GM19193 (cell line): ENCODE data around the gene ORAI1.
A peak's percentile ranks its signal among the peaks of the same experiment; 100 is the strongest.

Source experiments
- POLR2A ChIP-seq: IDR thresholded peaks from 4 replicates; pipeline ENCODE4 v1.6.1; 2011; ENCODE audit not compliant: insufficient read depth, insufficient read length; ENCODE audit errors: extremely low read depth

The ORAI1 gene

DNA sequence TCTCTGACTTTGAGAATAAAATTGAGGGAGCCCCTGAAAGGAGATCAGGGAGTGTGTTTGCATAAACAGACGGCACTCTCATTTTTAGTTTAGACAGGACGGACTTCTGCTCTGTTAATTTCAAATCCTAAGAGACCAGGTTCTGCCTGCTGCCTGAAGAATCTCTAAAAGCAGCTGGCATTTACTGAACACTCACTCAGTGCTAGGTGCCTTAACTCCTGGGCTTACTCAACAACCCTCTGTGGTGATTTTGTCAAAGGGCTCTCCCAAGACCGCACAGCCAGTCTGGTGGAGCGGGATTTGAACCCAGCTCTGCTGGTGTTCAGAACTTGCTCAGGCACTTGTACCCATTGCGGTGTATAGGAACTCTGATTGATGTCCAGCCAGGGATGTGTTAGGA lies 2.2 kb downstream of the ORAI1 start:
- TF ChIP-seq POLR2A, result no peak

DNA sequence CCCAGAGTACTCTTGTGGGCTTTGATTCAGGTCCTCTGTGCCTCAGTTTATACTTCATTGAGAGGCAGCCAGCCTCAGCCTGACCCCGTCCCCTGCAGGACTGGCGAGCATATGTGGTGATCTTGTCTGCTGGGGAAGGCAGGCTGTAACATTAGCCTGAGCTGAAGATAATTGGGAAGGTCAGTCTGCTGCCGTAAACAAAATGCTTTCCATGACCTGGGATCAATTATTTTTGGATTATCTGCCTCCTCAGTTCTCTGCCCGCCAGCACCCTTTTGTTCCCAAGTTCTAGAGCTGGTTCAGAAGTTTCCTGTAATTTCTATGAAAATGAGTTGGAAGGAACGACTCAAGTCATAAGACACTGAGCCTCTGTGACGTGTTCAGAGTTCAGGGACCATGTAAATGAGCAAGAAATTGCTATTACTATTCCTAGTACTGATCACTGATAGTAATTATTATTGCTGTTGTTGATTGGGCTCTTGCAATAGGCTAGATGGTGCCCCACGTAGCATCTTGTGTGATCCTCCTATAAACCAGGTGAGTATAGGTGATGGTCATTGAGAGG lies 4.5 kb downstream of the ORAI1 start:
- no peak for TF ChIP-seq POLR2A

DNA sequence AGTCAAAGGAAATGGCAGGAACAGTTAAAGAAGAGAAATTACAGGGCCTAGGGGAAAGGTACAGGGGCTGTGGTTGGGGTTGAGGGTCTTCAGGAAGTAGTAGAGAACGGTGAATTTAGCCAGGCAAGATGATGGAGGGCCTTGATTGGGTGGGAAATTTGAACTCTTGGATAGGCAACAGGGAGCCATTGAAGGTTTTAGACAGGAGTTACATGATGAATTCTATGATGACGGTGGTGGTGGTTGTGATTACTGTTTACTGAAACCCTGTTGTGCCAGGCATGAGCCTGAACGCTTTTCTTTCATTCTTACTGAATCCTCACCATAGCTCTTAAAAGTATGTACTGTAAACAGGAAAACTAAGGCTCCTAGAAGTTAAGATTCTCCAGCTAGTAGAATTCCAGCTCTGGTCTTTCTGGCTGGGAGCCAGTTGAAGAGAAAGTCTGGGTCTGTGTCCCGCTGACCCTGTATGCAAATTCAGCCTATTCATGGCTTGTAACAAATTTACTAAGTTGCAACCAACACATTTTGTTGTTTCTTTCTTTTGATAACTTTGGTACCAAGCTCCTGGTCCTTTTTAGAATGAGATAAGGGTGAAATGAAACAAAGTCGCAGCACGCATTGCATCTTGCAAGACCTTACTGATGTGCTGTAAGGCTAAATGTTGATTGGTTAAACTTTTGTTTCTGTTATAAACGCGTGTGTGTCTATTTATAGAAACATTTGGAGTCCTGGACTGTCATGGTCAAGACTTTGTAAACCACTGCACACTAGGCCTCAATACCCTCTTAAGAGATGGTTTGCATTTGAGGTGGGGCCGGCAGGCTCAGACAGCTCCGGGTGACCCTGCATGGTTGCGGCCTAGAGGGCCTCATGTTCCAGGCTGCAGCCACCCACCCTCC lies 6.0 kb downstream of the ORAI1 start:
- TF ChIP-seq POLR2A, result no peak

DNA sequence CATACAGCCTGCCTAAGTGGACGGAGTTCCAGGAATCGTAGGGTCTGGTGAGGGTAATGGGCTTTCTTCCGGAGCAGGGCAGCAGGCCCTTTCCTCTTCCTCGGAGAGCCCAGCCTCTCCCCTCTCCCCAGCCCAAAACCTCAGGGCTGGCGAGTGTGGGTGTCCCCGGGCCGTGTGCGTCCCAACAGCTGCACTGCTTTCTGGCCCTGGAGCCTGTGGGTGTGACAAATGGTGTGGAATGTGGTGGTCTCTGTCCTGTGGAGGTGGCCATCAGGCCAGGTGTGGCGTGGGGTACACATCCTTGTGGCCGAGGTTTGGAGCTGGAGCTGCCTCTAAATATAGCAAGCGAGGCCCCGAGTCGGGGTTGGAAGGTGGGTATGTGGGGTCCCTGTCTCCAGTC lies 8.5 kb downstream of the ORAI1 start:
- no peak for TF ChIP-seq POLR2A

DNA sequence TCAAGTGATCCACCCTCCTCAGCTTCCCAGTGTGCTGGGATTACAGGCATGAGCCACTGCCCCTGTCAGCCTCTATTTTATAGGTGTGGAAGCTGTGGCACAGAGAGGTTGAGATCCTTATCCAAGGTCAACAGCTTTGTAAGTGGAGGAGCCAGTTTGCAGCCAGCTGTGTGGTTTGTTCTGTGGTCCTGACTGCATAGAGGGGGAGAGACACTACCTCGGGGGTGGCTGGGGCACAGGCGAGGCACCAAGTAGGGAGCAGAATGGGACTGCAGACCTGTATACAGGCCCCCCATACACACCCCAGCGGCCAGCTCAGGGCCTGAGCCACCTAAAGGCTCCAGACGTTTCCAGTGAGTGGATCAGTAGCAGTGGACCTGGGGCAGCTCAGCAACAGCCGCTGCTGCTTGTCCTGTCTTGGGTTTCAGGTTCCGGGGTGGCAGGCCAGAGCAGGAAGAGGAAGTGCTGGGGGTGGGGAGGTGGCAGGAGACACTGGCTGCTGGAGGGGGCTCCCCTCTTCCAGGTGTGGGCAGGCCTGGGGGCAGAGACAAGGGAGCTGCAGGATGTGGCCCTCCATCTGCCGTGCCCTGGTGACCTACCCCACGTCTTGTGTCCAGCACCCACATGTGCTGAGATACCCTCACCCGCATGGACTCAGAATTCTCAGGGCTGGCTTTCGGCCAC lies 11.0 kb downstream of the ORAI1 start:
- peak; percentile 50 for TF ChIP-seq POLR2A

DNA sequence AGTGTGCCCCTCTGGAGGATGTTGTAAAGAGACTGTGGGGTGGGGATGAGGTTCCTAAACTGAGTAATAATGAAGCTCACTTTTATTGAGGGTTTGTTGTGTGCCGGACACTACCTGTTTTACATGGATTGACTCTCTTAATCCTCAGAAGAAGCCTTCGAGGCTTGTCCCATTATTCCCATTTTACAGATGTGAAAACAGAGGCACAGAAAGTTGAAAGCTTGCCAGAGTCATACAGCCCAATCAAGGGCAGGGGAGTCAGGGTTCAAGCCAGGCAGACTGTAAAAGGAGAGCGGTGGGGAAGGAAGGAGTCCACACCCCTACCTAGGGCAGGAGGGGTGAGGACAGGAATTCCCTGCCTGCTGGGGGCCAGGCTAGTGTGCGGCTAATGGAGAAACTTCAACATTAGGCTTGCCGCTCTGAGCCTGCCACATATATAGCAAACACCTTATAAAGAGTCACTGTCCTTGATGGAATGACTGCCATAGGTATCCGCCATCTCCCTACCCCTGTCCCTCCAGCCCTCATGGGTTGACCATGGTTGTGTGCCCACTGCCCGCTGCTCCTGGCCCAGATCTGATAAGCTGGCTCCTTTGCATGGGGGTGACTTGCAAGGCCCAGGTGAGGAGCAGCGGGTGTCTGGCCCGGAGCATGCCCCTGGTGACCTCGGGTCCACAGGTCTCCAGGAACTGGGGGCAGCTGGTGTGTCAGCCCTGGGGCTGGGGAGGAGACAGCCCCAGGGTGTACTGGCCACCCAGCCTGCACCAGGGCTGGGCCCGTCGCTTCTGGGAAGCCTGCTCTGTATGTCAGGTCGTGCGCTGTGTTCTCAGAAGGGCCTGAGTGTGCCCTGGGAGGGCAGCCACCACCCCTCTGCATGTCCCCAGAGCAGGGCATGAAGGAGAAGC lies 12.2 kb downstream of the ORAI1 start:
- TF ChIP-seq POLR2A, result no peak

DNA sequence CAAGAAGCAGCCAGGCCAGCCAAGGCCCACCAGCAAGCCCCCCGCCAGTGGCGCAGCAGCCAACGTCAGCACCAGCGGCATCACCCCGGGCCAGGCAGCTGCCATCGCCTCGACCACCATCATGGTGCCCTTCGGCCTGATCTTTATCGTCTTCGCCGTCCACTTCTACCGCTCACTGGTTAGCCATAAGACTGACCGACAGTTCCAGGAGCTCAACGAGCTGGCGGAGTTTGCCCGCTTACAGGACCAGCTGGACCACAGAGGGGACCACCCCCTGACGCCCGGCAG lies 15.0 kb downstream of the ORAI1 start:
- TF ChIP-seq POLR2A, result no peak

DNA sequence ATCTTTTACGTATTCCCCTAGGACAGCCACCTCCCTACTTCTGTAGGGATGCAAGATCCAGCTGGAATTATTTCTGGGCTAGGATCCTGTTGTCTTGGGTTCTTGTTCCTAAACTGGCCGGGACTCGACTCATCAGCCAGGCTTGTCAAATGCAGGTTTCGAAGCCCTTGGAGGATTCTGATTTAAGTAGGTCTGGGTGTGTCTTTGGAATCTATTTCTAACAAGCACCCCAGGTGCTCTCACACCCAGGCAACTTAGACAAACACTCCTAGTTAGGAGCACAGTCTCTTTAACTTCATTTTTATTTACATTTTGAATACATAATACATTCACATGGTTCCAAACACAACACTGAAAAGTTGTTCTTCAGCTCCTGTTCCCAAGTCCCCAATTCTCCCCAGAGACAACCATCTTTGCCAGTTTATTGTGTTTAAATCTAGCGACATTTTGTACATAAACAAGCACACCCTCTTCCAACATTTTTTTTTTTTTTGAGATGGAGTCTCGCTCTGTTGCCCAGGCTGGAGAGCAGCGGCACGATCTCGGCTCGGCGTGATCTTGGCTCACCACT lies 22.2 kb downstream of the ORAI1 start:
- TF ChIP-seq POLR2A, result no peak

DNA sequence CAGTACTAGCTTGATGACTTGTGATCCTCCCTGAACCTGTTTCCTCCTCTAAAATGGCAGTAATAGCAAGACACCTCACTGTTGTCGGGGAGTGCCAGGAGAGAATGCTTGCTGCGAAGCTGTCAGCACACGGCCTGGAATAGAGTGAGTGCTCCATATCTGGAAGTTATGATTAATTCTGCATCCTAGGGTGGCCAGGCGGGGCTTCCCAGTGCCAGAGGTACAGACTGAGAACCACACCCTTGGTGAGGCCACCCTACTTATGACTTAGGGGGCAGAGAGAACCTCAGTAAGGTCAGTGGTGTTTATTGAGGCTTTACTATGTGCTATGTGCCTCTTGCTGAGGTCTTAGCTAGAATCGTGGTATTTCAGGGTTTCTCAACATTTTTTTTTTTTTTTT lies 23.0 kb downstream of the ORAI1 start:
- TF ChIP-seq POLR2A, result no peak

DNA sequence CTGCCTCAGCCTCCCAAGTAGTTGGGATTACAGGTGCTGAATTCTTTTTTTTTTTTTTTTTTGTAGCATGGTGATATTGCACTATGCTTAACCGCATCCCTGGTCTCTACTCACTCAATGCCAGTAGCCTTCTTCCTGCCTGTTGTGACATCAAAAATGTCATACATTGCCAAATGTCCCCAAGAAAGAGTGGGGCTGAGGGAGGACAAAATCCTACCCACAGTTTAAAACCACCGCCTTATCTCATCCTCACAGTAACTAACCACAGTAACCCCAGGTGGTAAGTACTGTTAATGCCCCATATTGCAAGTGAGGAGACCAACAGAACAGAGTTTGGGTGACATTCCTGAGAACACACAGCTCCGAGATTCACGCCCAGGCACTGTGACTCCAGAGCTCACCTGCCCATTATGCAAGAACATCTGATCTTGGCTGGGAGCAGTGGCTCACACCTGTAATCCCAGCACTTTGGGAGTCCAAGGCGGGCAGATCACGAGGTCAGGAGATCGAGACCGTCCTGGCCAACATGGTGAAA lies 23.6 kb downstream of the ORAI1 start:
- no peak for TF ChIP-seq POLR2A

DNA sequence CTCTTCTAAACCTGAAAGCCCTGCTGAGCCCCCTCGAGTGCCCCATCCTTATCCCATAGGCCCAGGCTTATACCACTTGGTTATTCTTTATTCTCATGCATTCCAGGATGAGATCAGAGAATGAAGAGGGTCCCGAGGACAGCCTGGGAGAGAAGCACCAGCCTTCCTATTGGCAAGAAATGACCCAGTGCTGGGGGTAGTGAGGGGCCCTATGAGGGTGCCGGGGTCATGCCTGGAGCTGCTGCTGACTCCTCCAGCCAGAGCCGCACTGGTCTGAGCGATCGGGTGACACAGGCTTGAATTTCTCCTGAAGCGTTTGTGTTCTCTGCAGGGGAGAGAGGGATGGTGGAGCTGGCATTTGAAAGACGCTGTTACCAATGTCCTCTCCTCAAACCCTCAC lies 25.0 kb downstream of the ORAI1 start:
- no peak for TF ChIP-seq POLR2A

DNA sequence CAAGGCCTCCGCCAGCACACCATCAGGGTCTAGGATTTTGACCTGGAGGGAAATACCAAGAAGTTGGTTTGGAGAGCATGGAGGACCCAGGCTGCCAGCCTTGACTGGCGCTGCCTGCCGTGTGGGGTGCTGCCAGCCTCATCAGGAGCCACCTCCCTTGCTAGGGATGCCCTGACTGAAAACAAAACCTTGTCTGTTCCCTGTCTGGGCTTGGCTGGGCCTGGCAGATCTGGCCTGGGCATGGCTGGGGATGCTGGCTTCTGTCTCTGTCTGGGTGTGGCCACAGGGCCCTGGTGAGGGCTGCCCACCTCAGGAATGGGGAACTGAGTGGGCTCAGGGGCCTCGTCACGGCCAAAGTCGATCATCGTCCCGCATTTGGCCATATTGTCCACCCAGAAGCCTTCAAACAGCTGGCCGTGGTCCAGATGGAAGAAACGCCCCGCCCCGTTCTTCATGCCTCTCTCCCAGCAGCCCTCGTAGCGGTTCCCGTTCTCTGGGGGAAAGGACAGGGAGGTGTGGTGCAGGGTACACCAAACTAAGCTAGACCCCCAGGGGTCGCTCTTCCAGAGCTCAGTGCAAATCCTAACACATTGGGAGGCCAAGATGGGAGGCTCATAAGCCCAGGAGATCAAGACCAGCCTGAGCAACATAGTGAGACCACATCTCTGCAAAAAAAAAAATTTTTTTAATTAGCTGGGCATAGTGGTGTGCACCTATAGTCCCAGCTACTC lies 26.6 kb downstream of the ORAI1 start:
- no peak for TF ChIP-seq POLR2A

DNA sequence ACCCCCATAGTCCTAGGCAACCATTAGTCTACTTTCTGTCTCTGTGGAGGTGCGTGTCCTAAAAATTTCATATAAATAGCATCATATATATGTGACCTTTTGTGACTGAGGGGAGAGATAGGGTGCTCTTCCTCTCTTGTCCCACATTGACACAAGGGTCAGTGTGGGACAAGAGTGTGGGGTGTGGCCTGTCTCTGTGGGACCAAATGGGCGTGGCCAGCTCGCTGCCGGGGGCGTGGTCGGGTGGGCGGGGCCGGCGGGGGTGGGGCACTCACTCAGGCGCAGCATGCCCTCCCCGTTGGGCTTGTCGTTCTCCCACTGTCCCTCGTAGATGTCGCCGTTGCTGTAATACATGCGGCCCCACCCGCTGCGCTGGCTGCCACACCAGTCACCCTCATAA lies 27.7 kb downstream of the ORAI1 start:
- no peak for TF ChIP-seq POLR2A

DNA sequence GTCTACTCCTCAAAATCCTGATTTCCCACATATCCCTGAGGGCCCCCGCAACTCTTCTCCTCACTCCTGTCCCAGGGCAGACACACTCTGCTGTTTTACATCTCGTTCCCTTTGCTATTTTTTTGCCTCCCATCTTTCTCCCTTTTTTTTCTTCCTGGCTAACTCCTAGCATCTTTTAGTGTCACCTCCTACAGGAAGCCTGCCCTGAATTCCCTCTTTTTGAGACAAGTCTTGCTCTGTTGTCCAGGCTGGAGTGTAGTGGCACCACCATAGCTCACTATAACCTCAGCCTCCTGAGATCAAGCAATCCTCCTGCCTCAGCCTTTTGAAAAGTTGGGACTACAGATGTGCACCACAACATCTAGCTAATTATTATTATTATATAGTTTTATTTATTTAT lies 29.8 kb downstream of the ORAI1 start:
- no peak for TF ChIP-seq POLR2A
